HCT116 (cell line): Measurements from ENCODE around the gene GNG7. TPM values are rescaled to one million over a fixed set of nuclear protein-coding genes. Genes with fewer than 3 reads are reported as not detected.

ENCODE experiments used
- ATAC-seq: fragments of 200-7000 bp; cut with Tn5 transposase; 2 replicates; pipeline ENCODE4 v1.9.1; 2020; ENCODE audit warnings: mild to moderate bottlenecking, moderate library complexity
- BruUV-seq: library from RNA; stranded (reverse); fragments of 400-500 nt; replicated peaks from 2 replicates; lab custom pipeline; 2021; lab: Mats Ljungman, UMichigan
- CTCF ChIA-PET: fragments of 300-600 bp; sonication (Branson Sonifier 250); formaldehyde crosslinking; loops from one replicate; lab custom pipeline; 2021; ENCODE audit warnings: antibody characterized with exemption; lab: Charles Lee
- POLR2A ChIA-PET: fragments of 300-600, 350-600 bp; sonication (Branson Sonifier 250); formaldehyde crosslinking; loops from one replicate; lab custom pipeline; 2021; ENCODE audit warnings: antibody characterized with exemption; lab: Charles Lee
- RAD21 ChIA-PET, 2 experiments: fragments of 300-600 bp; sonication (Branson Sonifier 250); formaldehyde crosslinking; loops; one replicate each; lab custom pipeline; 2023; ENCODE audit warnings: low total read pairs in 2 of 2; ENCODE audit not compliant: uncharacterized antibody in 2 of 2, unreplicated experiment in 2 of 2, low non-redundant PET in 1 of 2; lab: Charles Lee
- DNase-seq: peaks from one replicate; pipeline ENCODE4 v3.0.0-alpha.2; 2010; ENCODE audit warnings: low read depth, low spot score
- H2AFZ ChIP-seq: fragments of 200-600 bp; shearing (Covaris generic), sonication (generic); 2 replicates; pipeline ENCODE4 v1.6.1; 2017; ENCODE audit warnings: low read depth, mixed run types, mixed read lengths, antibody characterized with exemption, low read length; ENCODE audit not compliant: poor library complexity, severe bottlenecking
- H3K27ac ChIP-seq: 2 replicates; pipeline ENCODE4 v1.5.1; 2012; ENCODE audit warnings: low read depth, low read length
- H3K27me3 ChIP-seq: fragments of 200-600 bp; sonication (generic); 2 replicates; pipeline ENCODE4 v1.6.1; 2016; ENCODE audit warnings: mixed run types, low read length, mixed read lengths; ENCODE audit not compliant: insufficient read depth
- H3K36me3 ChIP-seq, 2 experiments: fragments of 200-500 bp in 1 of 2; fragments of 200-600 bp in 1 of 2; sonication (Bioruptor generic) in 1 of 2; sonication (generic) in 1 of 2; 2 replicates each; pipeline versions ENCODE4 v1.5.1 to v1.6.1; 2014 to 2016; ENCODE audit warnings: low read length in 2 of 2, inconsistent platforms in 1 of 2, mixed read lengths in 1 of 2, mixed run types in 1 of 2; ENCODE audit not compliant: insufficient read depth in 2 of 2, control insufficient read depth in 1 of 2
- H3K4me1 ChIP-seq, 2 experiments: fragments of 200-600 bp in 1 of 2; sonication (generic) in 1 of 2; 2 replicates each; pipeline versions ENCODE4 v1.5.1 to v1.6.1; 2012 to 2017; ENCODE audit warnings: low read length in 2 of 2, inconsistent platforms in 1 of 2, mild to moderate bottlenecking in 1 of 2, mixed read lengths in 1 of 2, mixed run types in 1 of 2, moderate library complexity in 1 of 2; ENCODE audit not compliant: insufficient read depth in 2 of 2, control insufficient read depth in 1 of 2
- H3K4me2 ChIP-seq: fragments of 200-600 bp; sonication (generic); 2 replicates; pipeline ENCODE4 v1.6.1; 2017; ENCODE audit warnings: mixed run types, low read length, mixed read lengths
- H3K4me3 ChIP-seq, 2 experiments: fragments of 200-600 bp in 1 of 2; sonication (generic) in 1 of 2; replicated peaks in 1 of 2; 2 replicates each; pipeline ENCODE4 v1.5.1; 2011 to 2016; ENCODE audit warnings: low read length in 2 of 2, control low read depth in 1 of 2, low read depth in 1 of 2, mild to moderate bottlenecking in 1 of 2, mixed read lengths in 1 of 2, mixed run types in 1 of 2
- H3K79me2 ChIP-seq: fragments of 200-600 bp; sonication (generic); 2 replicates; pipeline ENCODE4 v1.6.1; 2017; ENCODE audit warnings: mild to moderate bottlenecking, mixed run types, low read length, moderate library complexity, mixed read lengths; ENCODE audit not compliant: insufficient read depth
- H3K9ac ChIP-seq: fragments of 200-600 bp; sonication (generic); 2 replicates; pipeline ENCODE4 v1.6.1; 2016; ENCODE audit warnings: low read length, mixed read lengths
- H3K9me2 ChIP-seq: fragments of 200-600 bp; sonication (generic), shearing (Covaris generic); 2 replicates; pipeline ENCODE4 v1.6.1; 2017; ENCODE audit warnings: mixed run types, mild to moderate bottlenecking, moderate library complexity; ENCODE audit not compliant: insufficient read depth
- H3K9me3 ChIP-seq, 2 experiments: fragments of 200-500 bp in 1 of 2; fragments of 200-600 bp in 1 of 2; sonication (Bioruptor generic) in 1 of 2; sonication (generic) in 1 of 2; 2 replicates each; pipeline ENCODE4 v1.6.1; 2014 to 2017; ENCODE audit warnings: low read length in 2 of 2, mixed read lengths in 2 of 2, inconsistent platforms in 1 of 2, low read depth in 1 of 2, mild to moderate bottlenecking in 1 of 2, mixed run types in 1 of 2, moderate library complexity in 1 of 2; ENCODE audit not compliant: control insufficient read depth in 1 of 2, insufficient read depth in 1 of 2
- H4K20me1 ChIP-seq: fragments of 200-600 bp; sonication (generic), shearing (Covaris generic); 2 replicates; pipeline ENCODE4 v1.6.1; 2017; ENCODE audit warnings: mixed run types, mild to moderate bottlenecking, moderate library complexity; ENCODE audit not compliant: insufficient read depth
- CBX3 ChIP-seq: IDR thresholded peaks from 2 replicates; pipeline ENCODE4 v1.6.1; 2012; ENCODE audit warnings: low read depth
- CEBPB ChIP-seq: IDR thresholded peaks from 2 replicates; pipeline ENCODE4 v1.6.1; 2012; ENCODE audit warnings: low read depth
- EGR1 ChIP-seq: IDR thresholded peaks from 2 replicates; pipeline ENCODE4 v1.6.1; 2012; ENCODE audit warnings: low read depth
- ELF1 ChIP-seq: IDR thresholded peaks from 2 replicates; pipeline ENCODE4 v1.6.1; 2012; ENCODE audit warnings: low read depth, borderline replicate concordance
- EZH2 ChIP-seq: fragments of 200-600 bp; sonication (generic); IDR thresholded peaks from 2 replicates; pipeline ENCODE4 v1.6.1; 2017; ENCODE audit warnings: antibody characterized with exemption, mixed run types
- FOSL1 ChIP-seq: IDR thresholded peaks from 2 replicates; pipeline ENCODE4 v1.6.1; 2012; ENCODE audit warnings: low read depth
- JUND ChIP-seq: IDR thresholded peaks from 2 replicates; pipeline ENCODE4 v1.6.1; 2012
- POLR2A ChIP-seq: IDR thresholded peaks from 2 replicates; pipeline ENCODE4 v1.7.0; 2011; ENCODE audit warnings: borderline replicate concordance; ENCODE audit not compliant: insufficient read depth, insufficient read length; ENCODE audit errors: extremely low read depth
- REST ChIP-seq: IDR thresholded peaks from 2 replicates; pipeline ENCODE4 v1.6.1; 2012; ENCODE audit warnings: low read depth
- SP1 ChIP-seq: IDR thresholded peaks from 2 replicates; pipeline ENCODE4 v1.6.1; 2012; ENCODE audit warnings: low read depth
- YY1 ChIP-seq: IDR thresholded peaks from 2 replicates; pipeline ENCODE4 v1.6.1; 2011; ENCODE audit warnings: low read length, low read depth, moderate library complexity, mild to moderate bottlenecking; ENCODE audit not compliant: insufficient replicate concordance; ENCODE audit errors: extremely low read depth
- intact Hi-C: fragments of 100-400 bp; cut with micrococcal nuclease; formaldehyde crosslinking; loops from 2 replicates; pipeline ENCODE4 v1.10.0; 2022
- total RNA-seq: library from RNA; stranded (reverse); gene quantifications from one replicate; pipeline ENCODE4 v1.2.1, GENCODE V29; 2021; ENCODE audit not compliant: unreplicated experiment
- TF ChIP-seq, protein P1 (sequence below), 3 experiments: fragments of 200-600 bp in 1 of 3; sonication (generic) in 1 of 3; IDR thresholded peaks in 2 of 3; conservative IDR thresholded peaks in 1 of 3; 2 replicates each; pipeline ENCODE4 v1.5.1; 2012 to 2017; ENCODE audit warnings: low read depth in 2 of 3, low read length in 2 of 3, antibody characterized with exemption in 1 of 3, borderline replicate concordance in 1 of 3, control low read depth in 1 of 3, mild to moderate bottlenecking in 1 of 3, mixed read lengths in 1 of 3, mixed run types in 1 of 3, moderate library complexity in 1 of 3; ENCODE audit not compliant: insufficient read depth in 1 of 3
- TF ChIP-seq, protein P2 (sequence below): IDR thresholded peaks from 2 replicates; pipeline ENCODE4 v1.6.1; 2011; ENCODE audit warnings: mild to moderate bottlenecking, low read length, moderate library complexity; ENCODE audit not compliant: insufficient replicate concordance; ENCODE audit errors: extremely low read depth
- TF ChIP-seq, protein P3 (sequence below): IDR thresholded peaks from 2 replicates; pipeline ENCODE4 v1.6.1; 2012

Gene GNG7
- total RNA-seq, 1 experiment from 2014 or later = 11.3 TPM

GRCh38 chr19:2680808-2681207 lies 21.7 kb downstream of the GNG7 start:
- Histone ChIP-seq H4K20me1 (no peaks in the 10 kb centered on the region), H3K4me2 (no peak overlapping the region), H3K9ac (no peak overlapping the region), H3K9me3 (no peaks in the 10 kb centered on the region), H3K79me2 (no peaks in the 10 kb centered on the region), H3K4me3 (no peak overlapping the region), H3K27ac (no peak overlapping the region)
- ChIA-PET RAD21 (no interaction called here), POLR2A (no interaction called here)
- no TSS peak for BruUV-seq
- ATAC-seq (no peak), DNase-seq (no peak)
- intact Hi-C loops = no loop called here
- no peak for TF ChIP-seq EZH2
- TF ChIP-seq, all 23 proteins: peak for 0
- CTCF ChIA-PET = no interaction called here
- Histone ChIP-seq H3K4me1 (no peaks in the 10 kb centered on the region), H3K36me3 (no peaks in the 10 kb centered on the region), H2AFZ (no peak overlapping the region), H3K27me3 (no peaks in the 10 kb centered on the region), H3K9me2 (no peaks in the 10 kb centered on the region)

DNA sequence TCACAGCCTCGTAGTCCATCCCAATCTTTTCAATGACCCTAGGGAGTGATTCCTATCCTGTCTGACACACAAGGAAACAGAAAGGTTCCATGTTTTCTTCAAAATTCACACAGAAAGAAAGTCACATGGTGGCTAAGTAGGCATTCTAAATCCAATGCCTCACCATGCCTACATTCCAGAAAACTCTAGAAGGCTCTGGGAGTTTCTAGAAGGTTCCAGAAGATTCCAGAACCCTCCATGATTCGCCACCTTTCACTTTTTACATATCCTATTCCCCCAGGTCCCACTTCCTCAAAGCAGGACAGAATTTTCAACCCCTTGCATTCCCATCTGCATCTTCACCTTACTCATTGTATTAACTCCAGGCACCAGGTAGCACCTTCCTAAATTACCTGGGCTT lies 23.1 kb downstream of the GNG7 start:
- Histone ChIP-seq H2AFZ (no peak overlapping the region), H3K9me2 (no peaks in the 10 kb centered on the region), H3K27ac (no peak overlapping the region), H3K4me2 (no peak overlapping the region), H3K36me3 (no peaks in the 10 kb centered on the region), H3K9me3 (no peaks in the 10 kb centered on the region), H3K79me2 (no peaks in the 10 kb centered on the region), H3K4me3 (no peak overlapping the region), H4K20me1 (no peaks in the 10 kb centered on the region), H3K27me3 (no peaks in the 10 kb centered on the region), H3K9ac (no peak overlapping the region), H3K4me1 (no peaks in the 10 kb centered on the region)
- ChIA-PET POLR2A (no interaction called here), CTCF (no interaction called here), RAD21 (no interaction called here)
- ATAC-seq (no peak), DNase-seq (no peak)
- BruUV-seq = no TSS peak
- intact Hi-C loops = no loop called here
- TF ChIP-seq SP1 (no peak), YY1 (no peak), JUND (no peak), REST (no peak), CEBPB (no peak), ELF1 (no peak), EGR1 (no peak), FOSL1 (no peak), POLR2A (no peak), EZH2 (no peak), CBX3 (no peak)
- TF ChIP-seq, protein P1, sequence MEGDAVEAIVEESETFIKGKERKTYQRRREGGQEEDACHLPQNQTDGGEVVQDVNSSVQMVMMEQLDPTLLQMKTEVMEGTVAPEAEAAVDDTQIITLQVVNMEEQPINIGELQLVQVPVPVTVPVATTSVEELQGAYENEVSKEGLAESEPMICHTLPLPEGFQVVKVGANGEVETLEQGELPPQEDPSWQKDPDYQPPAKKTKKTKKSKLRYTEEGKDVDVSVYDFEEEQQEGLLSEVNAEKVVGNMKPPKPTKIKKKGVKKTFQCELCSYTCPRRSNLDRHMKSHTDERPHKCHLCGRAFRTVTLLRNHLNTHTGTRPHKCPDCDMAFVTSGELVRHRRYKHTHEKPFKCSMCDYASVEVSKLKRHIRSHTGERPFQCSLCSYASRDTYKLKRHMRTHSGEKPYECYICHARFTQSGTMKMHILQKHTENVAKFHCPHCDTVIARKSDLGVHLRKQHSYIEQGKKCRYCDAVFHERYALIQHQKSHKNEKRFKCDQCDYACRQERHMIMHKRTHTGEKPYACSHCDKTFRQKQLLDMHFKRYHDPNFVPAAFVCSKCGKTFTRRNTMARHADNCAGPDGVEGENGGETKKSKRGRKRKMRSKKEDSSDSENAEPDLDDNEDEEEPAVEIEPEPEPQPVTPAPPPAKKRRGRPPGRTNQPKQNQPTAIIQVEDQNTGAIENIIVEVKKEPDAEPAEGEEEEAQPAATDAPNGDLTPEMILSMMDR (IDR thresholded peaks at IDR 0.05 in 2 of 3, conservative IDR thresholded peaks at IDR 0.05 in 1 of 3; ENCODE audit: borderline replicate concordance in 1 of 3, insufficient read depth in 1 of 3, low read depth in 2 of 3, low read length in 2 of 3) = no peak
- TF ChIP-seq, protein P2, sequence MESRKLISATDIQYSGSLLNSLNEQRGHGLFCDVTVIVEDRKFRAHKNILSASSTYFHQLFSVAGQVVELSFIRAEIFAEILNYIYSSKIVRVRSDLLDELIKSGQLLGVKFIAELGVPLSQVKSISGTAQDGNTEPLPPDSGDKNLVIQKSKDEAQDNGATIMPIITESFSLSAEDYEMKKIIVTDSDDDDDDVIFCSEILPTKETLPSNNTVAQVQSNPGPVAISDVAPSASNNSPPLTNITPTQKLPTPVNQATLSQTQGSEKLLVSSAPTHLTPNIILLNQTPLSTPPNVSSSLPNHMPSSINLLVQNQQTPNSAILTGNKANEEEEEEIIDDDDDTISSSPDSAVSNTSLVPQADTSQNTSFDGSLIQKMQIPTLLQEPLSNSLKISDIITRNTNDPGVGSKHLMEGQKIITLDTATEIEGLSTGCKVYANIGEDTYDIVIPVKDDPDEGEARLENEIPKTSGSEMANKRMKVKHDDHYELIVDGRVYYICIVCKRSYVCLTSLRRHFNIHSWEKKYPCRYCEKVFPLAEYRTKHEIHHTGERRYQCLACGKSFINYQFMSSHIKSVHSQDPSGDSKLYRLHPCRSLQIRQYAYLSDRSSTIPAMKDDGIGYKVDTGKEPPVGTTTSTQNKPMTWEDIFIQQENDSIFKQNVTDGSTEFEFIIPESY = no peak
- TF ChIP-seq, protein P3, sequence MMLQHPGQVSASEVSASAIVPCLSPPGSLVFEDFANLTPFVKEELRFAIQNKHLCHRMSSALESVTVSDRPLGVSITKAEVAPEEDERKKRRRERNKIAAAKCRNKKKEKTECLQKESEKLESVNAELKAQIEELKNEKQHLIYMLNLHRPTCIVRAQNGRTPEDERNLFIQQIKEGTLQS = no peak
